DOHH2 (cell line): Measurements from ENCODE around the gene MUSK.

Source experiments
- CTCF ChIP-seq: fragments of 200-600 bp; sonication (generic); IDR thresholded peaks from one replicate; pipeline ENCODE4 v1.5.1; 2014; ENCODE audit warnings: antibody characterized with exemption, mild to moderate bottlenecking, low read depth, low read length; ENCODE audit not compliant: poor library complexity, severe bottlenecking
- EZH2phosphoT487 ChIP-seq: fragments of 200-600 bp; sonication (generic); IDR thresholded peaks from 2 replicates; pipeline ENCODE4 v1.6.1; 2017; ENCODE audit warnings: borderline replicate concordance, mild to moderate bottlenecking, antibody characterized with exemption, low read length, moderate library complexity, mixed read lengths

DNA sequence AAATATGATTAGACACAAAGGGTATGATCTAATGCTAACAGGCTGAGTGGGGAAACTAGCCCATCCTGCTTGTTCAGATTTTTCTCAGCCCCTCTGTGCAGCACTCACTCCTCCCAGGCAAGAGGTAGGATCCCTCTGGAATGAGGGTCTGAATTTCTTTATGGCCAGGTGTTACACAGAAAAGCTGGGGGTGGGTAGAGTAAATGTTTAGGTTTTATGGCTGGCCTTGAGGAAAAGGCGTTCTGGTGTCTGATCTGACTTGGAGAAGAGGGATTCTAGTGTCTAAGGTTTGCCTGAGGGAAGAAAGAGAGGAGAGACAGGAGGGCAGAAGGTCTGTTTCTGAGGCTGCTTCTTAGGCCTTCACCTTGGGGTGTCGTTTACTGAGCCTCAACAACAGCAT, 97.3 kb downstream of the MUSK start:
- TF ChIP-seq EZH2phosphoT487 (no peak), CTCF (no peak)
